HG02588 (cell line): Measurements from ENCODE around the gene TLR5.

Source experiments
- ATAC-seq: cut with Tn5 transposase; IDR thresholded peaks from one replicate; pipeline ENCODE4 v1.9.1; 2021; ENCODE audit warnings: mild to moderate bottlenecking, moderate library complexity; ENCODE audit not compliant: unreplicated experiment

Gene TLR5

GRCh38 chr1:223114871-223115270 is 28.2 kb downstream of the TLR5 start:
- no peak for ATAC-seq

GRCh38 chr1:223110952-223111351 is 32.1 kb downstream of the TLR5 start:
- no peak for ATAC-seq

DNA sequence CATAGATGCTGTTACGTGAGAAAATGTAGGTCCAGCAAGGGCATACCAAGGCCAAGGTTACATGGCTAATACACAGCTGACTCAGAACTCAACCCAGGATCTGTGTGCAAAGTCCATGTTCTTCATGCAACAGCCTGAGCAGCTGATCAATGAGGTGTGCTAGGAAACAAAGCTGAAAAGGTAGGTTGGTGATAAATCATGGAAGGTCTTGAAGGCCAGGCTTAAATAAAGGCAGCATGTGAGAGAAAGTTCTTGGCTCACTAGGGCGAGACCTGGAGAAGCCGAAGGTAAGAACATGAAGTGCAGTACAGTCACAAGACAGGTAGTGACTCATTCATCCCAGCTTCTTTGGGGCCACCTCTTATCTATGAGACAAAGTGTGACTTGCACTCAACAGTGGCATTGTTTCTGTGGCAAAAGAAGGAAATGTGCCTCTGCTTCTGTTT is 33.4 kb downstream of the TLR5 start:
- no peak for ATAC-seq

- ATAC-seq, result no peak
Measured at GRCh38 chr1:223106856-223107255, 36.2 kb downstream of the TLR5 start.

- ATAC-seq, result no peak
Measured at GRCh38 chr1:223105568-223105967, 37.5 kb downstream of the TLR5 start.

DNA sequence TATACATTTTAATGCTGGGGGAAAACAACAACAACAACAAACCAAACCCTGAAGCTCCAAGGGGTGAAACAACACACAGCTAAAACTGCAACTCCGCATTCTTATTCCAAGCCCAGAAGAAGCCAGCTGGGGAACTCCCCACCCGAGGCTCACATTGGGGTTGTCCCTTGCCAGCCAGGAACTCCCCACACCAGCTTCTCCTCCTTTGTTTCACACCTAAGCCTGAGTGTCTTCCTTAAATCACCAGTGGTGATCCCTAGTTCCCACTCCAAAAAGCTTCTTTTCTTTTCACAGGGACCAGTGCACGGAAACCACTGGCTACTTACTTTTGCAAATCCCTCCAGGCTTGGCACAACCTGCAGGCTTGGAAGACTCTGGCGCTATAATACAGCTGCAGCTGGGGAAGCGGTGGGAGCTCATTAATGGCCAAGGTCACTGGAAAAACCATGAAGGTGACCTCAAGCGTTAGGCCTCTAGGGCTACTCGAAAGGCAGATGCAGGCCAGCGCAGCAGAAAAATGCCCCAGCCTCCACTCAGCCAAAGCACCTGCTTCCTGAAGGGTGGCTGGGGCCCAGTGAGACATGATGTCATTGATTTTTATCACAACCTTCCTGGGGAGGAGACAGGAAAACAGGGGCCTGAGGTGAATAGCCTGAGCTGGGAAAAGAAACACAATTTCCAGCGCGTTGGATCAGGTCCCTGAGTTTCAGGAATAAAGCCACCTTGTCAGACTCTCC is 40.1 kb downstream of the TLR5 start:
- ATAC-seq, result no peak

- ATAC-seq, result no peak
Measured at GRCh38 chr1:223097713-223098112, 45.3 kb downstream of the TLR5 start.

DNA sequence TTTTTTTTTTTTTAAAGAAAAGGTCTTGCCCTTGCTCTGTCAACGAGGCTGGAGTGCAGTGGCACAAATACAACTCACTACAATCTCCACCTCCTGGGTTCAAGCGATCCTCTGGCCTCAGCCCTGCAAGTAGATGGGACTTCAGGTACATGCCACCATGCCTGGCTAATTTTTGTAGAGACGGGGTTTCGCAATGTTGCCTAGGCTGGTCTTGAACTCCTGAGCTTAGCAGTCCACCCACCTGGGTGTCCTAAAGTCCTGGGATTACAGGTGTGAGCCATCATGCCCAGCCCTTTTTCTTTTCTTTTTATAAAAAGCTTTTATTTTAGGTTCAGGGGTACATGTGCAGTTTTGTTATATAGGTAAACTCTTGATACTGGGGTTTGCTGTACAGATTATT is 47.2 kb downstream of the TLR5 start:
- no peak for ATAC-seq

DNA sequence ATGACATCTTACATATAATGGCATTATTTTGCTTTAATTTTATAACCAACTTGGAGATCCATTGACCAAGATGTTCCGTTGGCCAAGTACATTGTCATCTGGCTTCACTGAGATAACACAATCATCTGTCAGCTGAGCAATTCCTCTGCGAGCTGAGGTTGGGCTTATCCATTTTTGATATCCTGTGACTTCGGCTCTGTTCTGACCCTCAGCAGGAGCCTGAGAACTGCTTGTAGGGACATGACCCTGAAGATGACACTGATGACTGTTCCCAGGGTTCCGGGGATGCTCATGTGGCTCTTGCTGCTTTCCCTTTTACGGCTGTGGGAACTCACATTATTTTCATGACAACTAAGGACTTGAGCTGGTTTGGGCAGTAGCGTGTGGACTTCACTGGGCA is 51.2 kb downstream of the TLR5 start:
- ATAC-seq, result no peak

- no peak for ATAC-seq
Measured at GRCh38 chr1:223089250-223089649, 53.8 kb downstream of the TLR5 start.

GRCh38 chr1:223088713-223089240 is 54.3 kb downstream of the TLR5 start:
- ATAC-seq, result no peak

DNA sequence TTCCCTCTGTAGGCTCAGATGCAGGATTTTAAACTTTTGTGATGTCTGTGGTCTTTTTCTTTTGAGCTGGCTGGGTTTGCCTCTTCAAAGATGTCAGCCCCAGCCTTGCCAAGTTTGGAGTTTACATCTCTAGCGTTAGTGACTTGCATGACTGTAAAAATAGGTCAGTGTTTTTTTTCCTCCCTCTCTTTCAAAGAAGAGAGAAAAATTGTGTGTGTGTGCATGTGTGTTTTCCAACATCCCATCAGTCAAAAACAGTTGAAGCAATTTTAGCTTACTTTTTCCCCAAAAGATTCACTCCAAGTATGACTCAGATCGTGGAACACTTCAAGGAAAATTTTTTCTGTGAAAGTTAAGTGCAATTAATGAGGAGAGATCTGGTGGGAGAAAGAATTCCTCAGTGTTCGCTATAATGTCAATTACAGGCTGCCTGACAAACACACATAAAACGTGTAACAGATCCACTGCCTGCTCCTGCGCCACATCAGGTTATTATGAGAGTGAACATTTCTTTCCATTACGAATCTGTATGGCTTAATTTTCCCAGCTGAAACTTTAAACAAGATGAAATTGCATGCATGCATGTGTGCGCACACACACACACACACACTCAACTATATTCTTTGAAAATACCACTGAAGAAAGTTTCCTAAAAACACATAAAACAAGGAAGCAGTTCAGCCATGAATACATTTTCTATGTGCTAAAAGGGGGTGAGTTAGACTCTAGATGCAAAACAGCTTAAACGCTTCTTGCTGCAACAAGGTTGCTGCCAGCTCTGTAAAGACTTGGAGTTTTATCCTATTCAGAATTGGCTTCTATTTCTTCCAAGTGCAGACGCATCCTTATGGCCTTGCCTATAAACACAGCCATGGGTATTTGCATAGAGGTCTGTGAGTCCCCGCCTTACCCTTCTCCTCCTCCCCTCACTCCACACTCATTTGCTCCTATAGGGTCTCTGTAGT is 55.5 kb downstream of the TLR5 start:
- ATAC-seq, result no peak

DNA sequence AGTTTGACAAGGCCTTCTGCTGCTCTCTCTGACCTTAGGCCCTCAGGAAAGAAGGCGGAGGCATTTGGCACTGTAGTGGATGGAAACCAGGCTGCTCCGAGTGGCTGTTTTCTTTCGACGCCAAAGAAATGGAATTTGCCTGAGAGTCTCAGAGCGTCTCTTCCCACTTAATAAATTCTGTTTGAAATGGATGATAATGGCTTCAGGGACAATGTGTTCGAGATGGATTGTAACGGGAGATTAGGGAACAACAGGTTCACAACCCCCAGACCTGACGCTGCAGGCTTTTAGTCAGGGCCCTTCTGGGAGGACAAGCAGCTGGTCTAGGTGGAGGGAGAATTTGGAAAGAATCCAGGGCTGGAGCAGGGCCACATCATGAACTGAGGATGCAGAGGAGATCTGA is 58.6 kb downstream of the TLR5 start:
- ATAC-seq, result no peak

- ATAC-seq, result no peak
Measured at GRCh38 chr1:223083831-223084230, 59.2 kb downstream of the TLR5 start.

- no peak for ATAC-seq
Measured at GRCh38 chr1:223082914-223083313, 60.1 kb downstream of the TLR5 start.

GRCh38 chr1:223081181-223081994 is 61.7 kb downstream of the TLR5 start:
- ATAC-seq, result peak; percentile 97

GRCh38 chr1:223079498-223079897 is 63.5 kb downstream of the TLR5 start:
- no peak for ATAC-seq

DNA sequence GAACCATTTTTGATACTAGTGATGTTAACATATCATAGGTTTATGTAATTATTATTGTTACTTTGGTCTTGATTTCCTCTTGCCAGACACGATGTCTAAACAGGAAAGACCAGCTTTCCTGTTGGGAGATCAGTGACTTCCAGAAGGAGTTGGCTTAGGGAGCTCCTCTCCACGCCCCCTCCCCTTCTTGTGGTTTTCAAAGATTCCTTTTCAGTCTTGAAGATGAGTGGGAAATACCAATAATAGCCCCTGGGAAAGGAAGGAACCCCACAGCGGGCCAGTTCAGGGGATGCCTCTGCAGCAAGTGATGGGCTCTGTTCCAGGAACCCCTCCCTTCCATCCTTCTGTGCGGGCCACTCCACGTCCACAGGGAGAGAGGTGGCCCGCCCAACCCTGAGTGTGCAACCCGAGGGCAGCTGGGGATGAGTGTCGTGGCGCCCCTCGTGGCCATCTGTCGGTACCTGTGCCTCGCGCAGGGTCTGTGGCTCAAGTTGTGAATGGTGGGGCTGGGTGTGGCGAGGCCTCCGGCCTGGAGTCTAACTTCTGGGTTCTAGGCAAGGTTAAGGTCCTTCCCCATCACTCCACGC is 65.7 kb downstream of the TLR5 start:
- ATAC-seq, result no peak

GRCh38 chr1:223076362-223076761 is 66.7 kb downstream of the TLR5 start:
- no peak for ATAC-seq

GRCh38 chr1:223075834-223076233 is 67.2 kb downstream of the TLR5 start:
- no peak for ATAC-seq
